Measurements from ENCODE around the gene LDAH.
"Not testable (repeated sequence)": the region's sequence is repeated elsewhere in the genome, so short reads cannot be mapped to it uniquely, and the experiment has no call there.

Gene LDAH

GRCh38 chr2:20822535-20823490, at the start of gene LDAH:
Gene LDAH (minus strand): TSS chr2:20823101. CDS start chr2:20801463, 21,638 bp downstream.
- peak; percentile 84 for DNase-seq (ENCODE audit: low read depth)

- peak; percentile 44 for DNase-seq (ENCODE audit: low read depth)
Measured at GRCh38 chr2:20868377-20868776, 45.5 kb upstream of the LDAH start.

- no peak for DNase-seq (ENCODE audit: low read depth)
Measured at GRCh38 chr2:20862850-20863249, 39.9 kb upstream of the LDAH start.

GRCh38 chr2:20855456-20855855, 32.6 kb upstream of the LDAH start:
- DNase-seq (ENCODE audit: low read depth), result no peak

GRCh38 chr2:20852670-20853069, 29.8 kb upstream of the LDAH start:
- DNase-seq (ENCODE audit: low read depth), result no peak

- DNase-seq (ENCODE audit: low read depth), result no peak
Measured at GRCh38 chr2:20852139-20852538, 29.2 kb upstream of the LDAH start.

- DNase-seq (ENCODE audit: low read depth), result no peak
Measured at GRCh38 chr2:20844246-20844645, 21.3 kb upstream of the LDAH start.

- DNase-seq (ENCODE audit: low read depth), result no peak
Measured at GRCh38 chr2:20839052-20839451, 16.2 kb upstream of the LDAH start.

- DNase-seq (ENCODE audit: low read depth), result no peak
Measured at GRCh38 chr2:20838016-20838415, 15.1 kb upstream of the LDAH start.

GRCh38 chr2:20836521-20836920, 13.6 kb upstream of the LDAH start:
- no peak for DNase-seq (ENCODE audit: low read depth)

GRCh38 chr2:20834331-20834730, 11.4 kb upstream of the LDAH start:
- DNase-seq (ENCODE audit: low read depth), result no peak

GRCh38 chr2:20832606-20833005, 9.7 kb upstream of the LDAH start:
- DNase-seq (ENCODE audit: low read depth), result no peak

GRCh38 chr2:20829861-20830260, 7.0 kb upstream of the LDAH start:
- no peak for DNase-seq (ENCODE audit: low read depth)

- no peak for DNase-seq (ENCODE audit: low read depth)
Measured at GRCh38 chr2:20823917-20824316, 1.0 kb upstream of the LDAH start.

- no peak for DNase-seq (ENCODE audit: low read depth)
Measured at GRCh38 chr2:20818820-20819219, 4.1 kb downstream of the LDAH start.

- DNase-seq (ENCODE audit: low read depth), result no peak
Measured at GRCh38 chr2:20815216-20815615, 7.7 kb downstream of the LDAH start.

- no peak for DNase-seq (ENCODE audit: low read depth)
Measured at GRCh38 chr2:20812779-20813178, 10.1 kb downstream of the LDAH start.

GRCh38 chr2:20806286-20806685, 16.6 kb downstream of the LDAH start:
- DNase-seq (ENCODE audit: low read depth), result no peak

- DNase-seq (ENCODE audit: low read depth), result no peak
Measured at GRCh38 chr2:20803974-20804373, 18.9 kb downstream of the LDAH start.

GRCh38 chr2:20803226-20803682, 19.6 kb downstream of the LDAH start:
- no peak for DNase-seq (ENCODE audit: low read depth)

- DNase-seq (ENCODE audit: low read depth), result no peak
Measured at GRCh38 chr2:20797096-20797495, 25.8 kb downstream of the LDAH start.

GRCh38 chr2:20796374-20796791, 26.5 kb downstream of the LDAH start:
- no peak for DNase-seq (ENCODE audit: low read depth)

GRCh38 chr2:20793944-20794343, 29.0 kb downstream of the LDAH start:
- DNase-seq (ENCODE audit: low read depth), result not testable (repeated sequence)

Data from activated T-cell treated with anti-CD3 and anti-CD28 coated beads for 24 hours (primary cell).